ENCODE data around the gene DNAJC22. TPM values are rescaled to one million over a fixed set of nuclear protein-coding genes. Genes with fewer than 3 reads are reported as not detected.

The DNAJC22 gene
- total and polyA plus RNA-seq, 9 donors: 0.02 to 2.5 (median 0.14) TPM

- 13% methylated on average over 7 of the region's 15 CpGs for WGBS (ENCODE audit: insufficient coverage)
- no peak overlapping the region for H3K4me3 ChIP-seq (ENCODE audit: low read length)
- no peaks in the 10 kb centered on the region for H3K9me3 ChIP-seq (replicated peaks; ENCODE audit: control insufficient read depth, low read depth, low read length)
- H3K4me1 ChIP-seq (ENCODE audit: control insufficient read depth, insufficient read depth, low read length): peaks cover 57% of the 10 kb centered on the region
- H3K27me3 ChIP-seq (ENCODE audit: control insufficient read depth, insufficient read depth, low read length): peaks cover 99% of the 10 kb centered on the region
- DNase-seq: no peak
- H3K36me3 ChIP-seq (ENCODE audit: control insufficient read depth, insufficient read depth, low read length): no peaks in the 10 kb centered on the region
- H3K27ac ChIP-seq (ENCODE audit: low read length): no peak overlapping the region
These were observed 2.1 kb upstream of the DNAJC22 start for GRCh38 chr12:49344486-49345050.

DNA sequence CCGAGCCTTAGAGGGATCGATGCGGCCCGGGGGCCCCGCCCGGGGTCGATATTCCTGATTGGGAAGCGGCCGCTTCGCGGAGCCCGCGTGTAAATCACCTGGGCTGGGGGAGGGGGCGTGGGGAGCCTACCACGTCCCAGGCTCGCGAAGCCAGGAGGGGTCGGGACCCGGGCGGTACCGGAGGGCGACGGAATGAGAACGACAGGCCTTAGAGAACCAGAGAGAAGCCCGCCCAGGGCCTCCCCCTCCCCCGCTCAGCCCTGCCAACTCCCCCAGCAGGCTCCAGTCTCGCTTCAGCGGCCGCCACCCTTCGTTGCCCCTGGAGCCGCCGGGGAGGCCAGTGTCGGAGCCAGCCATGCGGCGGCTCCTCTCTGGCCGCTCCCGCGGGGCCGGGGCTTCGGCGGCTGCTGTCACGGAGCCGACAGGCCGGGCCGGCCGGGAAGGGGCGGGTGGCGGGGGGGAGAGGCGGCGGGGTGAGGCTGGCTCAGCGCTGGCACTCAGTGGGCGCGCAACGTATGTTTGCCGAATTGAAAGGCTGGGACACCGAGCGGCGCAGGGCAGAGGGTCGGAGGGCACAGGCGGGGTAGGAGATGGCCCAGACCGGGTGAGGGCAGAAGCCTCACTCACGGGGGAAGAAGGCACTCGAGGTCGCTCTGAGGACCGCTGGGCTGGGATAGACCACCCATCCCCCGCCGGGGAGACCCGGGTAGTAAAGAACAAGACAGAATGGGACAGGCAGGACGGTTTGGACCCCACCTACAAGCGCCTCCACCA, 1.4 kb upstream of the DNAJC22 start:
- H3K27ac ChIP-seq (ENCODE audit: low read length): no peak overlapping the region
- H3K27me3 ChIP-seq (ENCODE audit: control insufficient read depth, insufficient read depth, low read length): peaks cover 95% of the 10 kb centered on the region
- WGBS (ENCODE audit: insufficient coverage): under 1% methylated on average over 51 of the region's 70 CpGs
- H3K4me1 ChIP-seq (ENCODE audit: control insufficient read depth, insufficient read depth, low read length): peaks cover 52% of the 10 kb centered on the region
- peak overlapping the region; percentile 23 for H3K4me3 ChIP-seq (ENCODE audit: low read length)
- no peak for DNase-seq
- no peaks in the 10 kb centered on the region for H3K36me3 ChIP-seq (ENCODE audit: control insufficient read depth, insufficient read depth, low read length)
- no peaks in the 10 kb centered on the region for H3K9me3 ChIP-seq (replicated peaks; ENCODE audit: control insufficient read depth, low read depth, low read length)

- Histone ChIP-seq H3K4me3 (ENCODE audit: low read length) (peak overlapping the region; percentile 27), H3K36me3 (ENCODE audit: control insufficient read depth, insufficient read depth, low read length) (no peaks in the 10 kb centered on the region), H3K27ac (ENCODE audit: low read length) (no peak overlapping the region), H3K27me3 (ENCODE audit: control insufficient read depth, insufficient read depth, low read length) (peaks cover 90% of the 10 kb centered on the region), H3K4me1 (ENCODE audit: control insufficient read depth, insufficient read depth, low read length) (peaks cover 52% of the 10 kb centered on the region), H3K9me3 (replicated peaks; ENCODE audit: control insufficient read depth, low read depth, low read length) (no peaks in the 10 kb centered on the region)
- no peak for DNase-seq
- WGBS (ENCODE audit: insufficient coverage): under 1% methylated on average over 57 of the region's 61 CpGs
These were observed 646 bp upstream of the DNAJC22 start for GRCh38 chr12:49345825-49346658.

- WGBS (ENCODE audit: insufficient coverage): 9% methylated on average over 28 of the region's 37 CpGs
- no peak overlapping the region for H3K4me3 ChIP-seq (ENCODE audit: low read length)
- H3K27ac ChIP-seq (ENCODE audit: low read length): no peak overlapping the region
- no peaks in the 10 kb centered on the region for H3K36me3 ChIP-seq (ENCODE audit: control insufficient read depth, insufficient read depth, low read length)
- H3K27me3 ChIP-seq (ENCODE audit: control insufficient read depth, insufficient read depth, low read length): peaks cover 83% of the 10 kb centered on the region
- DNase-seq: peak; percentile 70
- H3K4me1 ChIP-seq (ENCODE audit: control insufficient read depth, insufficient read depth, low read length): peaks cover 42% of the 10 kb centered on the region
- H3K9me3 ChIP-seq (replicated peaks; ENCODE audit: control insufficient read depth, low read depth, low read length): no peaks in the 10 kb centered on the region
These were observed 864 bp downstream of the DNAJC22 start for GRCh38 chr12:49347311-49348193.

GRCh38 chr12:49348781-49349180, 2.1 kb downstream of the DNAJC22 start:
- H3K27ac ChIP-seq (ENCODE audit: low read length): no peak overlapping the region
- no peaks in the 10 kb centered on the region for H3K9me3 ChIP-seq (replicated peaks; ENCODE audit: control insufficient read depth, low read depth, low read length)
- no peaks in the 10 kb centered on the region for H3K36me3 ChIP-seq (ENCODE audit: control insufficient read depth, insufficient read depth, low read length)
- no peak overlapping the region for H3K4me3 ChIP-seq (ENCODE audit: low read length)
- DNase-seq: no peak
- WGBS (ENCODE audit: insufficient coverage): 85% methylated on average over 4 of the region's 5 CpGs
- peaks cover 30% of the 10 kb centered on the region for H3K4me1 ChIP-seq (ENCODE audit: control insufficient read depth, insufficient read depth, low read length)
- H3K27me3 ChIP-seq (ENCODE audit: control insufficient read depth, insufficient read depth, low read length): peaks cover 77% of the 10 kb centered on the region

- Histone ChIP-seq H3K27me3 (ENCODE audit: control insufficient read depth, insufficient read depth, low read length) (peaks cover 74% of the 10 kb centered on the region), H3K4me3 (ENCODE audit: low read length) (no peak overlapping the region), H3K27ac (ENCODE audit: low read length) (no peak overlapping the region), H3K4me1 (ENCODE audit: control insufficient read depth, insufficient read depth, low read length) (peaks cover 29% of the 10 kb centered on the region), H3K9me3 (replicated peaks; ENCODE audit: control insufficient read depth, low read depth, low read length) (no peaks in the 10 kb centered on the region), H3K36me3 (ENCODE audit: control insufficient read depth, insufficient read depth, low read length) (no peaks in the 10 kb centered on the region)
- DNase-seq: no peak
- 85% methylated on average over 10 of the region's 11 CpGs for WGBS (ENCODE audit: insufficient coverage)
These were observed 2.6 kb downstream of the DNAJC22 start for GRCh38 chr12:49349266-49349665.

- Histone ChIP-seq H3K4me1 (ENCODE audit: control insufficient read depth, insufficient read depth, low read length) (peaks cover 7% of the 10 kb centered on the region), H3K4me3 (ENCODE audit: low read length) (no peak overlapping the region), H3K27me3 (ENCODE audit: control insufficient read depth, insufficient read depth, low read length) (peaks cover 48% of the 10 kb centered on the region), H3K9me3 (replicated peaks; ENCODE audit: control insufficient read depth, low read depth, low read length) (no peaks in the 10 kb centered on the region), H3K36me3 (ENCODE audit: control insufficient read depth, insufficient read depth, low read length) (no peaks in the 10 kb centered on the region), H3K27ac (ENCODE audit: low read length) (no peak overlapping the region)
- DNase-seq: no peak
- no CpG with 5 or more reads among the region's 2 CpGs for WGBS (ENCODE audit: insufficient coverage)
These were observed 5.7 kb downstream of the DNAJC22 start for GRCh38 chr12:49352351-49352750.

- peaks cover 22% of the 10 kb centered on the region for H3K27me3 ChIP-seq (ENCODE audit: control insufficient read depth, insufficient read depth, low read length)
- WGBS (ENCODE audit: insufficient coverage): 84% methylated on average over 5 of the region's 10 CpGs
These were observed 9.2 kb downstream of the DNAJC22 start for GRCh38 chr12:49355913-49356312.

DNA sequence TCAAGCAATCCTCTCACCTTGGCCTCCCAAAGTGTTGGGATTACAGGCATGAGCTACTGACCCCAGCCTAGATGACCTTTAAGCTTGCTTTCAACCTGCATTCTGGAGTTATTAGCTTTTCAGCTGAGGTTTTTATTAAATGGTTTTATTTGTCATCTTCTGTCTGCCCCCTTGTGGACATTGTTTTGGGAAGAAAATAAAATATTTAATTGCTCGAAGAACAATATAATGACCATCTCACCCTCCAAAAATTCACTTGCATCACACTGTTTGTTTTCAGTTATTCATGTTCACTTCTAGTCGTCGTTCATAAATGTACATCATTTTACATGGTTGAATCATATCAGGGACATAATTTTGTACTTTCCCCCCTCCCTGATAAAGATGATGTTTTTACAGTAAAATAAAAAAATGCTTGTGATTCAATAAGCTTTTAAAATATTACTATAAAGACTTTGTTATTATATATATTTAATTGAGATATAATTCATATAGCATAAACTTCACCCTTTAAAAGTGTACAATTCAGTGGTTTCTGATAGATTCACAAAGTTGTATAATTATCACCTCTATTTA, 10.5 kb downstream of the DNAJC22 start:
- DNase-seq: peak; percentile 56

More at GRCh38 chr12:49355913-49356312, 9.2 kb downstream of the DNAJC22 start:
- Histone ChIP-seq H3K4me3 (ENCODE audit: low read length) (no peak overlapping the region), H3K27ac (ENCODE audit: low read length) (no peak overlapping the region), H3K4me1 (ENCODE audit: control insufficient read depth, insufficient read depth, low read length) (no peaks in the 10 kb centered on the region), H3K36me3 (ENCODE audit: control insufficient read depth, insufficient read depth, low read length) (no peaks in the 10 kb centered on the region), H3K9me3 (replicated peaks; ENCODE audit: control insufficient read depth, low read depth, low read length) (no peaks in the 10 kb centered on the region)
- DNase-seq: no peak

More for the DNA sequence above, 10.5 kb downstream of the DNAJC22 start:
- peaks cover 14% of the 10 kb centered on the region for H3K27me3 ChIP-seq (ENCODE audit: control insufficient read depth, insufficient read depth, low read length)
- no peaks in the 10 kb centered on the region for H3K36me3 ChIP-seq (ENCODE audit: control insufficient read depth, insufficient read depth, low read length)
- H3K4me3 ChIP-seq (ENCODE audit: low read length): no peak overlapping the region
- H3K9me3 ChIP-seq (replicated peaks; ENCODE audit: control insufficient read depth, low read depth, low read length): no peaks in the 10 kb centered on the region
- H3K27ac ChIP-seq (ENCODE audit: low read length): no peak overlapping the region
- no peaks in the 10 kb centered on the region for H3K4me1 ChIP-seq (ENCODE audit: control insufficient read depth, insufficient read depth, low read length)
- no CpG with 5 or more reads among the region's 3 CpGs for WGBS (ENCODE audit: insufficient coverage)
